Right forelimb (tissue), 1 donor: Measurements from ENCODE around the gene TMEM138.

ENCODE experiments used
- DNase-seq: peaks from one replicate; pipeline ENCODE4 v3.0.0-alpha.2; 2018

The TMEM138 gene

GRCh38 chr11:61342207-61342803, 19.9 kb upstream of the TMEM138 start:
- DNase-seq: no peak

GRCh38 chr11:61343792-61344745, 18.1 kb upstream of the TMEM138 start:
- no peak for DNase-seq

- no peak for DNase-seq
Measured at GRCh38 chr11:61345170-61345610, 17.0 kb upstream of the TMEM138 start.

- DNase-seq: no peak
Measured at GRCh38 chr11:61345954-61346843, 16.0 kb upstream of the TMEM138 start.

GRCh38 chr11:61347916-61348461, 14.2 kb upstream of the TMEM138 start:
- DNase-seq: no peak

GRCh38 chr11:61349189-61349751, 12.9 kb upstream of the TMEM138 start:
- DNase-seq: no peak

- no peak for DNase-seq
Measured at GRCh38 chr11:61349916-61350315, 12.3 kb upstream of the TMEM138 start.

GRCh38 chr11:61350336-61350735, 11.8 kb upstream of the TMEM138 start:
- DNase-seq: no peak

- no peak for DNase-seq
Measured at GRCh38 chr11:61350803-61351202, 11.4 kb upstream of the TMEM138 start.

- no peak for DNase-seq
Measured at GRCh38 chr11:61352038-61352437, 10.1 kb upstream of the TMEM138 start.

- DNase-seq: no peak
Measured at GRCh38 chr11:61353131-61354067, 8.8 kb upstream of the TMEM138 start.

GRCh38 chr11:61354208-61354607, 8.0 kb upstream of the TMEM138 start:
- DNase-seq: no peak

- DNase-seq: no peak
Measured at GRCh38 chr11:61356706-61357105, 5.5 kb upstream of the TMEM138 start.

- no peak for DNase-seq
Measured at GRCh38 chr11:61357233-61357893, 4.8 kb upstream of the TMEM138 start.

- no peak for DNase-seq
Measured at GRCh38 chr11:61357894-61358239, 4.3 kb upstream of the TMEM138 start.

GRCh38 chr11:61358566-61358965, 3.6 kb upstream of the TMEM138 start:
- no peak for DNase-seq

- no peak for DNase-seq
Measured at GRCh38 chr11:61359516-61359915, 2.7 kb upstream of the TMEM138 start.

GRCh38 chr11:61361237-61361740, 885 bp upstream of the TMEM138 start:
- no peak for DNase-seq

- no peak for DNase-seq
Measured at GRCh38 chr11:61362542-61362875, 335 bp downstream of the TMEM138 start.

- no peak for DNase-seq
Measured at GRCh38 chr11:61364012-61364675, 2.0 kb downstream of the TMEM138 start.
